Loucy (cell line): Measurements from ENCODE around the gene INPP4B.

Source experiments
- H2AFZ ChIP-seq: fragments of 200-600 bp; sonication (generic); 2 replicates; pipeline ENCODE4 v1.6.0; 2016; ENCODE audit warnings: antibody characterized with exemption, mild to moderate bottlenecking, low read length, moderate library complexity
- H3F3A ChIP-seq: fragments of 200-600 bp; 2 replicates; pipeline ENCODE4 v1.6.0; 2016; ENCODE audit warnings: antibody characterized with exemption, low read depth, mild to moderate bottlenecking
- H3K27me3 ChIP-seq: fragments of 200-600 bp; sonication (generic); 2 replicates; pipeline ENCODE4 v1.6.1; 2014; ENCODE audit warnings: low read length, mild to moderate bottlenecking; ENCODE audit not compliant: insufficient read depth, poor library complexity, severe bottlenecking
- H3K36me3 ChIP-seq: fragments of 200-600 bp; sonication (generic); 2 replicates; pipeline ENCODE4 v1.6.1; 2016; ENCODE audit warnings: low read length; ENCODE audit not compliant: insufficient read depth
- H3K4me1 ChIP-seq: fragments of 200-600 bp; sonication (generic); 2 replicates; pipeline ENCODE4 v1.5.1; 2014; ENCODE audit warnings: low read length, mild to moderate bottlenecking; ENCODE audit not compliant: insufficient read depth, poor library complexity, severe bottlenecking
- H3K4me2 ChIP-seq: fragments of 200-600 bp; sonication (generic); 2 replicates; pipeline ENCODE4 v1.6.0; 2014; ENCODE audit warnings: antibody characterized with exemption, low read length, low read depth, mild to moderate bottlenecking; ENCODE audit not compliant: poor library complexity, severe bottlenecking
- H3K4me3 ChIP-seq: fragments of 200-600 bp; sonication (generic); 2 replicates; pipeline ENCODE4 v1.5.1; 2014; ENCODE audit warnings: low read length, mild to moderate bottlenecking, mixed read lengths; ENCODE audit not compliant: poor library complexity, severe bottlenecking
- H3K79me2 ChIP-seq: fragments of 200-600 bp; sonication (generic); 2 replicates; pipeline ENCODE4 v1.6.1; 2014; ENCODE audit warnings: low read length; ENCODE audit not compliant: insufficient read depth
- H3K9ac ChIP-seq: fragments of 200-600 bp; sonication (generic); 2 replicates; pipeline ENCODE4 v1.6.0; 2014; ENCODE audit warnings: mild to moderate bottlenecking, low read depth, low read length, moderate library complexity; ENCODE audit not compliant: poor library complexity, severe bottlenecking
- H3K9me2 ChIP-seq: fragments of 200-600 bp; sonication (generic); replicated peaks from 2 replicates; pipeline ENCODE4 v1.6.1; 2016; ENCODE audit warnings: low read depth, low read length, mixed read lengths
- H3K9me3 ChIP-seq: fragments of 200-600 bp; sonication (generic); 2 replicates; pipeline ENCODE4 v1.6.1; 2014; ENCODE audit warnings: mild to moderate bottlenecking, antibody characterized with exemption, low read length, low read depth; ENCODE audit not compliant: insufficient read depth
- H4K20me1 ChIP-seq: fragments of 200-600 bp; sonication (generic); 2 replicates; pipeline ENCODE4 v1.6.0; 2014; ENCODE audit warnings: antibody characterized with exemption, low read length, mild to moderate bottlenecking; ENCODE audit not compliant: insufficient read depth, poor library complexity, severe bottlenecking
- CTCF ChIP-seq: fragments of 200-600 bp; sonication (generic); conservative IDR thresholded peaks from 2 replicates; pipeline ENCODE4 v1.5.1; 2014; ENCODE audit warnings: mild to moderate bottlenecking, antibody characterized with exemption, low read length
- EZH2phosphoT487 ChIP-seq: fragments of 200-600 bp; IDR thresholded peaks from 2 replicates; pipeline ENCODE4 v1.6.1; 2018; ENCODE audit warnings: antibody characterized with exemption, mild to moderate bottlenecking, moderate library complexity, borderline replicate concordance

Gene INPP4B

GRCh38 chr4:142361981-142362380, 484.1 kb downstream of the INPP4B start:
- no peak for TF ChIP-seq CTCF
- TF ChIP-seq EZH2phosphoT487, result no peak

GRCh38 chr4:142360657-142361056, 485.4 kb downstream of the INPP4B start:
- peaks cover 91% of the 10 kb centered on the region for H3K79me2 ChIP-seq
- no peak overlapping the region for H3K9ac ChIP-seq
- peaks cover 3% of the 10 kb centered on the region for H4K20me1 ChIP-seq
- no peak overlapping the region for H3K4me2 ChIP-seq
- peaks cover 4% of the 10 kb centered on the region; the same call in 1 of the 2 replicates for H3K36me3 ChIP-seq
- H3F3A ChIP-seq, result no peaks in the 10 kb centered on the region
- H3K4me3 ChIP-seq, result no peak overlapping the region
- peaks cover 5% of the 10 kb centered on the region; the same call in 1 of the 2 replicates for H3K9me3 ChIP-seq
- H3K9me2 ChIP-seq, result no peaks in the 10 kb centered on the region
- peaks cover 26% of the 10 kb centered on the region for H3K4me1 ChIP-seq
- no peak for TF ChIP-seq CTCF
- TF ChIP-seq EZH2phosphoT487, result no peak
- no peaks in the 10 kb centered on the region for H3K27me3 ChIP-seq
- H2AFZ ChIP-seq, result no peak overlapping the region

More at GRCh38 chr4:142361981-142362380, 484.1 kb downstream of the INPP4B start:
- no peak overlapping the region for H2AFZ ChIP-seq
- H3K9ac ChIP-seq, result no peak overlapping the region
- no peaks in the 10 kb centered on the region for H3K9me2 ChIP-seq
- H3K9me3 ChIP-seq, result peaks cover 5% of the 10 kb centered on the region; the same call in 1 of the 2 replicates
- H3K4me1 ChIP-seq, result peaks cover 19% of the 10 kb centered on the region
- no peaks in the 10 kb centered on the region for H4K20me1 ChIP-seq
- no peaks in the 10 kb centered on the region for H3F3A ChIP-seq
- H3K27me3 ChIP-seq, result no peaks in the 10 kb centered on the region
- no peak overlapping the region for H3K4me3 ChIP-seq
- no peak overlapping the region for H3K4me2 ChIP-seq
- peaks cover 90% of the 10 kb centered on the region for H3K79me2 ChIP-seq
- peaks cover 4% of the 10 kb centered on the region; the same call in 1 of the 2 replicates for H3K36me3 ChIP-seq

GRCh38 chr4:142358656-142359055, 487.4 kb downstream of the INPP4B start:
- Histone ChIP-seq H3K9me3 (peaks cover 5% of the 10 kb centered on the region; the same call in 1 of the 2 replicates), H3K27me3 (no peaks in the 10 kb centered on the region), H3K4me3 (no peak overlapping the region), H3K9me2 (no peaks in the 10 kb centered on the region), H3K79me2 (peaks cover 89% of the 10 kb centered on the region), H4K20me1 (peaks cover 12% of the 10 kb centered on the region), H3F3A (no peaks in the 10 kb centered on the region), H3K9ac (no peak overlapping the region), H2AFZ (no peak overlapping the region), H3K36me3 (peaks cover 4% of the 10 kb centered on the region; the same call in 1 of the 2 replicates), H3K4me1 (peaks cover 45% of the 10 kb centered on the region), H3K4me2 (no peak overlapping the region)
- TF ChIP-seq EZH2phosphoT487, result no peak
- TF ChIP-seq CTCF, result no peak
